HepG2 (cell line): ENCODE measurements around the gene FHIT. TPM values are rescaled to one million over a fixed set of nuclear protein-coding genes. Genes with fewer than 3 reads are reported as not detected.

Source experiments
- ATAC-seq: fragments of 200-7000 bp; cut with Tn5 transposase; 3 replicates; pipeline ENCODE4 v1.9.1; 2020; ENCODE audit warnings: mild to moderate bottlenecking, moderate library complexity
- BruUV-seq: library from RNA; stranded (reverse); fragments of 400-500 nt; replicated peaks from 2 replicates; lab custom pipeline; 2021; lab: Mats Ljungman, UMichigan
- CTCF ChIA-PET: fragments of 300-600 bp; formaldehyde crosslinking; extraction: SDS; loops from one replicate; lab custom pipeline; 2021; ENCODE audit warnings: low total read pairs, inconsistent platforms, low intra/inter-chr PET ratio; lab: Yijun Ruan, JAX
- POLR2A ChIA-PET: fragments of 350-600 bp; sonication (Branson Sonifier 250); formaldehyde crosslinking; loops from one replicate; lab custom pipeline; 2020; ENCODE audit warnings: antibody characterized with exemption, inconsistent platforms; lab: Yijun Ruan, JAX
- DNase-seq: peaks from one replicate; pipeline ENCODE4 v3.0.0-alpha.2; 2015; ENCODE audit warnings: low spot score
- FAIRE-seq: peaks from 3 replicates; lab custom pipeline; 2011; peaks lifted over from hg19 to GRCh38; lab: Jason Lieb, UNC
- H2AFZ ChIP-seq: one replicate; pipeline ENCODE4 v1.6.1; 2011; ENCODE audit warnings: low read length, inconsistent platforms
- H3K27ac ChIP-seq: fragments of 300-600 bp; 3 replicates; pipeline ENCODE4 v1.8.0; 2011; ENCODE audit warnings: mixed run types, mild to moderate bottlenecking, mixed read lengths, low read length, inconsistent platforms; ENCODE audit not compliant: insufficient read depth; ENCODE audit errors: extremely low read length
- H3K27me3 ChIP-seq, 2 experiments: fragments of 200-600 bp in 1 of 2; 2 replicates in 1 of 2; 3 replicates in 1 of 2; pipeline versions ENCODE4 v1.6.0 to v1.8.0; 2011; ENCODE audit warnings: low read length in 2 of 2, mild to moderate bottlenecking in 2 of 2, moderate library complexity in 2 of 2, inconsistent platforms in 1 of 2; ENCODE audit not compliant: insufficient read depth in 2 of 2, control insufficient read depth in 1 of 2
- H3K36me3 ChIP-seq, 2 experiments: fragments of 200-600 bp in 1 of 2; replicated peaks in 1 of 2; 2 replicates in 1 of 2; 3 replicates in 1 of 2; pipeline versions ENCODE4 v1.5.1 to v1.8.0; 2011; ENCODE audit warnings: low read length in 2 of 2, inconsistent platforms in 1 of 2; ENCODE audit not compliant: insufficient read depth in 2 of 2, control insufficient read depth in 1 of 2
- H3K4me1 ChIP-seq: 2 replicates; pipeline ENCODE4 v1.5.1; 2012; ENCODE audit warnings: low read length, inconsistent platforms; ENCODE audit not compliant: insufficient read depth
- H3K4me2 ChIP-seq: 2 replicates; pipeline ENCODE4 v1.6.0; 2011; ENCODE audit warnings: low read depth, low read length, inconsistent platforms
- H3K4me3 ChIP-seq, 3 experiments: fragments of 200-600 bp in 1 of 3; sonication (generic), shearing (Covaris generic) in 1 of 3; replicated peaks in 1 of 3; 2 replicates each; pipeline ENCODE4 v1.5.1; 2011 to 2016; ENCODE audit warnings: low read length in 3 of 3, inconsistent platforms in 2 of 3, low read depth in 2 of 3, mild to moderate bottlenecking in 2 of 3, control low read depth in 1 of 3, mixed read lengths in 1 of 3; ENCODE audit not compliant: insufficient read depth in 1 of 3
- H3K79me2 ChIP-seq: one replicate; pipeline ENCODE4 v1.6.1; 2011; ENCODE audit warnings: low read length, inconsistent platforms; ENCODE audit not compliant: insufficient read depth
- H3K9ac ChIP-seq: 2 replicates; pipeline ENCODE4 v1.6.0; 2011; ENCODE audit warnings: mild to moderate bottlenecking, low read depth, low read length, inconsistent platforms; ENCODE audit not compliant: insufficient read depth
- H3K9me3 ChIP-seq: 2 replicates; pipeline ENCODE4 v1.5.1; 2012; ENCODE audit warnings: mild to moderate bottlenecking, low read length
- H4K20me1 ChIP-seq: 2 replicates; pipeline ENCODE4 v1.6.0; 2011; ENCODE audit warnings: inconsistent platforms, mild to moderate bottlenecking, low read length, moderate library complexity; ENCODE audit not compliant: insufficient read depth
- AGO2 ChIP-seq: fragments of 200-400 bp; formaldehyde crosslinking; optimal IDR thresholded peaks from 2 replicates; pipeline ENCODE3; 2017; ENCODE audit warnings: mild to moderate bottlenecking, low read depth, low read length, moderate library complexity
- DR1 ChIP-seq: sonication (generic); formaldehyde crosslinking; IDR thresholded peaks from 2 replicates; pipeline ENCODE4 v1.8.0; 2021; ENCODE audit warnings: mild to moderate bottlenecking, missing genetic modification reagents, inconsistent platforms
- FOXC1 ChIP-seq: sonication (generic); formaldehyde crosslinking; IDR thresholded peaks from 2 replicates; pipeline ENCODE4 v1.8.0; 2022; ENCODE audit warnings: mild to moderate bottlenecking, missing genetic modification reagents, borderline replicate concordance
- KAT2B ChIP-seq: fragments of 150-350 bp; IDR thresholded peaks from 2 replicates; pipeline ENCODE4 v1.6.1; 2014; ENCODE audit warnings: low read depth, low read length, borderline replicate concordance
- ZFP36L2 ChIP-seq: sonication (generic); formaldehyde crosslinking; IDR thresholded peaks from 2 replicates; pipeline ENCODE4 v1.4.0; 2020; ENCODE audit warnings: missing genetic modification reagents
- ZKSCAN5 ChIP-seq: sonication (generic); formaldehyde crosslinking; IDR thresholded peaks from 2 replicates; pipeline ENCODE4 v1.5.1; 2020; ENCODE audit warnings: mild to moderate bottlenecking, missing genetic modification reagents
- ZMYM2 ChIP-seq: sonication (generic); formaldehyde crosslinking; IDR thresholded peaks from 2 replicates; pipeline ENCODE4 v1.8.0; 2022; ENCODE audit warnings: mild to moderate bottlenecking, missing genetic modification reagents
- ZNF282 ChIP-seq: fragments of 450-650 bp; IDR thresholded peaks from 2 replicates; pipeline ENCODE4 v1.6.1; 2018; ENCODE audit not compliant: partially characterized antibody
- ZNF430 ChIP-seq: sonication (generic); formaldehyde crosslinking; IDR thresholded peaks from 2 replicates; pipeline ENCODE4 v1.9.0; 2021; ENCODE audit warnings: mild to moderate bottlenecking, missing genetic modification reagents
- ZNF562 ChIP-seq: sonication (generic); formaldehyde crosslinking; IDR thresholded peaks from 2 replicates; pipeline ENCODE4 v1.8.0; 2022; ENCODE audit warnings: missing genetic modification reagents, borderline replicate concordance
- ZNF567 ChIP-seq: sonication (generic); formaldehyde crosslinking; IDR thresholded peaks from 2 replicates; pipeline ENCODE4 v1.8.1; 2023; ENCODE audit warnings: mild to moderate bottlenecking, missing genetic modification reagents, borderline replicate concordance
- ZNF7 ChIP-seq: IDR thresholded peaks from 2 replicates; pipeline ENCODE4 v1.6.1; 2016; ENCODE audit warnings: missing biosample characterization, missing genetic modification reagents
- ZNF792 ChIP-seq: IDR thresholded peaks from 2 replicates; pipeline ENCODE4 v1.6.1; 2016
- WGBS: methylation state at CpG from one replicate; pipeline ENCODE4 v1.1.6; 2017; ENCODE audit warnings: low lambda C conversion rate; 5-methylcytosine and 5-hydroxymethylcytosine counted together
- in situ Hi-C: cut with HindIII; loops from 2 replicates; pipeline ENCODE4 v1.10.0; 2017; ENCODE audit warnings: low pct_unique_long_range_greater_than_20kb; ENCODE audit not compliant: extremely low pct_ligation_motif_present
- intact Hi-C: fragments of 100-400 bp; cut with micrococcal nuclease; formaldehyde crosslinking; loops from one replicate; pipeline ENCODE4 v1.10.0; 2022; ENCODE audit not compliant: unreplicated experiment
- polyA plus RNA-seq, 8 experiments: library from polyadenylated mRNA; depleted of rRNA in 3 of 8; stranded (reverse) in 7 of 8; unstranded in 1 of 8; fragments of >200 nt; fragmentation: Illumina TruSeq in 4 of 8; extraction: Trizol in 4 of 8; gene quantifications; 2 replicates each; pipeline versions ENCODE4 v1.2.1 to v1.2.3, GENCODE V29; 2011 to 2016; ENCODE audit warnings: low read depth in 4 of 8, missing spikeins in 1 of 8, mixed read lengths in 1 of 8; ENCODE audit not compliant: insufficient read depth in 1 of 8
- total RNA-seq, 5 experiments: library from RNA; depleted of rRNA; stranded (reverse); fragments of >200 nt; fragmentation: Illumina TruSeq; extraction: Trizol; gene quantifications; 2 replicates each; pipeline ENCODE4 v1.2.3, GENCODE V29; 2016; ENCODE audit warnings: low read depth in 1 of 5
- TF ChIP-seq, protein P1 (sequence below): sonication (generic); formaldehyde crosslinking; IDR thresholded peaks from 2 replicates; pipeline ENCODE4 v1.5.0; 2020; ENCODE audit warnings: mild to moderate bottlenecking, missing genetic modification reagents
- TF ChIP-seq, protein P2 (sequence below): IDR thresholded peaks from 2 replicates; pipeline ENCODE4 v1.6.1; 2016; ENCODE audit warnings: low read depth
- TF ChIP-seq, protein P3 (sequence below): sonication (generic); formaldehyde crosslinking; IDR thresholded peaks from 2 replicates; pipeline ENCODE4 v1.4.0; 2020; ENCODE audit warnings: missing genetic modification reagents, borderline replicate concordance

Gene FHIT
- total and polyA plus RNA-seq, 2 of the 13 experiments (the other 11 are each of a cell fraction or from before 2014, with no cell fraction given): 4.0 to 4.6 TPM

DNA sequence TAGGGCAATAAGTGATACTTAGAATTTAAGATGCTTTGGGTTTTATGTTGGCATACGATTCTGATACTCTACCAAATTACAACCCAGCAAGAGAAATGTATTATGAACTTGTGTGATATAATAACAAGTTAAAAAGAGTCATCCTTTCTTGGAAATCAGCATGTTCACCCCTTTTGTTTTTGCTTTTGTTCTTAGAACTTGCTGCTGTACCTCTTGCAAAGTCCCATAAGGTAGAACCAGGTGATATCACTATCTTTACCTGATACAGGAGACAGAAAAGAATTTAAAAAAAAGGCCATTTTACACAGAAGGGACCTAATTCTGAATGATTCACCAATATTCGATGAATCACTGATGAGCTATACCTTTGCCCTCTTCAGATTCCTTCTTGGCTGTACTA is 810.4 kb downstream of the FHIT start:
- Histone ChIP-seq H3K9me3 (no peaks in the 10 kb centered on the region), H3K4me3 (no peak overlapping the region), H3K27ac (no peak overlapping the region), H3K4me1 (no peaks in the 10 kb centered on the region), H3K9ac (no peak overlapping the region), H3K27me3 (no peaks in the 10 kb centered on the region), H3K4me2 (no peak overlapping the region), H2AFZ (no peak overlapping the region), H3K36me3 (no peaks in the 10 kb centered on the region), H3K79me2 (no peaks in the 10 kb centered on the region), H4K20me1 (no peaks in the 10 kb centered on the region)
- no peak for DNase-seq
- no TSS peak for BruUV-seq
- POLR2A ChIA-PET: no interaction called here
- TF ChIP-seq, protein P1, sequence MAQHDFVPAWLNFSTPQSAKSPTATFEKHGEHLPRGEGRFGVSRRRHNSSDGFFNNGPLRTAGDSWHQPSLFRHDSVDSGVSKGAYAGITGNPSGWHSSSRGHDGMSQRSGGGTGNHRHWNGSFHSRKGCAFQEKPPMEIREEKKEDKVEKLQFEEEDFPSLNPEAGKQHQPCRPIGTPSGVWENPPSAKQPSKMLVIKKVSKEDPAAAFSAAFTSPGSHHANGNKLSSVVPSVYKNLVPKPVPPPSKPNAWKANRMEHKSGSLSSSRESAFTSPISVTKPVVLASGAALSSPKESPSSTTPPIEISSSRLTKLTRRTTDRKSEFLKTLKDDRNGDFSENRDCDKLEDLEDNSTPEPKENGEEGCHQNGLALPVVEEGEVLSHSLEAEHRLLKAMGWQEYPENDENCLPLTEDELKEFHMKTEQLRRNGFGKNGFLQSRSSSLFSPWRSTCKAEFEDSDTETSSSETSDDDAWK (CRISPR knock-in tag): no peak
- in situ Hi-C loops (no loop called here), intact Hi-C loops (no loop called here)
- no peak for ATAC-seq
- CTCF ChIA-PET: no interaction called here
- no peak for FAIRE-seq
- 28% methylated on average over 2 of the region's 2 CpGs for whole genome bisulfite sequencing

DNA sequence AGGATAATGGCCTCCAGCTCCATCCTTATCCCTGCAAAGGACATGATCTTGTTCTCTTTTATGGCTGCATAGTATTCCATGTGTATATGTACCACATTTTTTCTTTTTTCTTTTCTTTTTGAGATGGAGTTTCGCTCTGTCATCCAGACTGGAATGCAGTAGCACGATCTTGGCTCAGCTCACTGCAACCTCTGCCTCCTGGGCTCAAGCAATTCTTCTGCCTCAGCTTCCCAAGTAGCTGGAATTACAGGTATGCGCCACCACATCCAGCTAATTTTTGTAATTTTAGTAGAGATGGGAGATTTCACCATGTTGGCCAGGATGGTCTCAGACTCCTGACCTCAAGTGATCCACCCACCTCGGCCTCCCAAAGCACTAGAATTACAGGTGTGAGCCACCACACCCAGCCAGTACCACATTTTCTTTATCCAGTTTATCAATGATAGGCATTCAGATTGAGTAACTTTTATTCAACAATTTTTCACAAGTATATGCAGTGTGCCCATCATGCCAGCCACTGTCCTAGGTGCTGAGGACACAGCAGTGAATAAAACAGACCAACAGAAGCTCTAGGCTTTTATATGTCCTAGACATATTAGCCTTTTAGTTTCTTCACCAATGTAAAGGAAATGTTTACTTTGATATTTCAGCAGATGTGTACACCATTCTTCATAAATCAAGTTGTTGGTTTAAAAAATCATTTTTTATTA is 815.2 kb downstream of the FHIT start:
- Histone ChIP-seq H4K20me1 (no peaks in the 10 kb centered on the region), H3K4me3 (no peak overlapping the region), H3K79me2 (no peaks in the 10 kb centered on the region), H3K27ac (no peak overlapping the region), H3K9me3 (no peaks in the 10 kb centered on the region), H3K36me3 (no peaks in the 10 kb centered on the region), H3K9ac (no peak overlapping the region)
- intact Hi-C loops (no loop called here), in situ Hi-C loops (no loop called here)
- FAIRE-seq: no peak
- BruUV-seq: no TSS peak
- TF ChIP-seq DR1 (CRISPR knock-in tag) (no peak), KAT2B (no peak), ZNF282 (no peak), ZNF792 (CRISPR knock-in tag) (no peak), ZNF7 (CRISPR knock-in tag) (no peak), ZKSCAN5 (CRISPR knock-in tag) (no peak), ZNF430 (CRISPR knock-in tag) (no peak), FOXC1 (CRISPR knock-in tag) (no peak), ZNF562 (CRISPR knock-in tag) (no peak), ZFP36L2 (CRISPR knock-in tag) (no peak), AGO2 (no peak), ZNF567 (CRISPR knock-in tag) (no peak), ZMYM2 (CRISPR knock-in tag) (no peak)
- TF ChIP-seq, protein P2, sequence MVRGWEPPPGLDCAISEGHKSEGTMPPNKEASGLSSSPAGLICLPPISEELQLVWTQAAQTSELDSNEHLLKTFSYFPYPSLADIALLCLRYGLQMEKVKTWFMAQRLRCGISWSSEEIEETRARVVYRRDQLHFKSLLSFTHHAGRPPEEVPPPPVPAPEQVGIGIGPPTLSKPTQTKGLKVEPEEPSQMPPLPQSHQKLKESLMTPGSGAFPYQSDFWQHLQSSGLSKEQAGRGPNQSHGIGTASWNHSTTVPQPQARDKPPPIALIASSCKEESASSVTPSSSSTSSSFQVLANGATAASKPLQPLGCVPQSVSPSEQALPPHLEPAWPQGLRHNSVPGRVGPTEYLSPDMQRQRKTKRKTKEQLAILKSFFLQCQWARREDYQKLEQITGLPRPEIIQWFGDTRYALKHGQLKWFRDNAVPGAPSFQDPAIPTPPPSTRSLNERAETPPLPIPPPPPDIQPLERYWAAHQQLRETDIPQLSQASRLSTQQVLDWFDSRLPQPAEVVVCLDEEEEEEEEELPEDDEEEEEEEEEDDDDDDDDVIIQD (CRISPR knock-in tag): no peak
- TF ChIP-seq, protein P3, sequence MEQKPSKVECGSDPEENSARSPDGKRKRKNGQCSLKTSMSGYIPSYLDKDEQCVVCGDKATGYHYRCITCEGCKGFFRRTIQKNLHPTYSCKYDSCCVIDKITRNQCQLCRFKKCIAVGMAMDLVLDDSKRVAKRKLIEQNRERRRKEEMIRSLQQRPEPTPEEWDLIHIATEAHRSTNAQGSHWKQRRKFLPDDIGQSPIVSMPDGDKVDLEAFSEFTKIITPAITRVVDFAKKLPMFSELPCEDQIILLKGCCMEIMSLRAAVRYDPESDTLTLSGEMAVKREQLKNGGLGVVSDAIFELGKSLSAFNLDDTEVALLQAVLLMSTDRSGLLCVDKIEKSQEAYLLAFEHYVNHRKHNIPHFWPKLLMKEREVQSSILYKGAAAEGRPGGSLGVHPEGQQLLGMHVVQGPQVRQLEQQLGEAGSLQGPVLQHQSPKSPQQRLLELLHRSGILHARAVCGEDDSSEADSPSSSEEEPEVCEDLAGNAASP (CRISPR knock-in tag): no peak
- TF ChIP-seq, all 625 proteins: peak for 0
- no peak overlapping the region for H3K4me2 ChIP-seq
- no peaks in the 10 kb centered on the region for H3K4me1 ChIP-seq
- POLR2A ChIA-PET: no interaction called here
- no peaks in the 10 kb centered on the region for H3K27me3 ChIP-seq
- H2AFZ ChIP-seq: no peak overlapping the region
- ATAC-seq (no peak), DNase-seq (no peak)
- CTCF ChIA-PET: no interaction called here
- WGBS: 27% methylated on average over 4 of the region's 4 CpGs
